IMR-90 (cell line): ENCODE measurements around the gene CSH2. TPM values are rescaled to one million over a fixed set of nuclear protein-coding genes. Genes with fewer than 3 reads are reported as not detected.

Source experiments
- ATAC-seq: fragments of 200-7000 bp; cut with Tn5 transposase; 2 replicates; pipeline ENCODE4 v1.9.1; 2020; ENCODE audit warnings: low read depth, mild to moderate bottlenecking, moderate library complexity
- BruUV-seq: library from RNA; stranded (reverse); fragments of 400-500 nt; replicated peaks from 2 replicates; lab custom pipeline; 2021; lab: Mats Ljungman, UMichigan
- CTCF ChIA-PET: fragments of 300-600 bp; formaldehyde crosslinking; extraction: SDS; loops from one replicate; lab custom pipeline; 2021; ENCODE audit warnings: antibody characterized with exemption; lab: Yijun Ruan, JAX
- POLR2A ChIA-PET: fragments of 300-600 bp; sonication (Branson Sonifier 250); formaldehyde crosslinking; loops from one replicate; lab custom pipeline; 2022; ENCODE audit warnings: antibody characterized with exemption; ENCODE audit not compliant: unreplicated experiment; lab: Charles Lee
- DNase-seq: peaks from one replicate; pipeline ENCODE4 v3.0.0; 2013
- H2AFZ ChIP-seq: replicated peaks from 2 replicates; pipeline ENCODE3; 2013; ENCODE audit warnings: low read length, mild to moderate bottlenecking; ENCODE audit not compliant: poor library complexity
- H2AK5ac ChIP-seq: 2 replicates; pipeline ENCODE4 v1.6.1; 2013; ENCODE audit warnings: low read depth, low read length, inconsistent platforms
- H2AK9ac ChIP-seq: replicated peaks from 2 replicates; pipeline ENCODE3; 2013; ENCODE audit warnings: mild to moderate bottlenecking, low read depth, low read length, moderate library complexity; ENCODE audit not compliant: poor library complexity
- H2BK120ac ChIP-seq: 2 replicates; pipeline ENCODE4 v1.6.1; 2013; ENCODE audit warnings: low read depth, low read length, inconsistent platforms
- H2BK15ac ChIP-seq: 3 replicates; pipeline ENCODE4 v1.6.1; 2013; ENCODE audit warnings: low read depth, low read length, inconsistent platforms
- H2BK20ac ChIP-seq: 2 replicates; pipeline ENCODE4 v1.6.1; 2013; ENCODE audit warnings: low read depth, mild to moderate bottlenecking, inconsistent platforms, low read length, moderate library complexity
- H2BK5ac ChIP-seq: 2 replicates; pipeline ENCODE4 v1.6.1; 2013; ENCODE audit warnings: mild to moderate bottlenecking, low read depth, low read length, inconsistent platforms; ENCODE audit not compliant: poor library complexity, severe bottlenecking
- H3K14ac ChIP-seq: replicated peaks from 2 replicates; pipeline ENCODE4 v1.6.1; 2013; ENCODE audit warnings: low read depth, low read length, inconsistent platforms
- H3K18ac ChIP-seq: 2 replicates; pipeline ENCODE4 v1.6.1; 2013; ENCODE audit warnings: low read depth, low read length, control low read depth
- H3K23ac ChIP-seq: 2 replicates; pipeline ENCODE4 v1.6.1; 2013; ENCODE audit warnings: low read depth, low read length, inconsistent platforms
- H3K27ac ChIP-seq: 2 replicates; pipeline ENCODE4 v1.5.1; 2013; ENCODE audit warnings: mild to moderate bottlenecking, control low read depth, low read length; ENCODE audit not compliant: insufficient read depth
- H3K27me3 ChIP-seq: 2 replicates; pipeline ENCODE4 v1.6.1; 2013; ENCODE audit warnings: low read length; ENCODE audit not compliant: control insufficient read depth, insufficient read depth
- H3K36me3 ChIP-seq: 2 replicates; pipeline ENCODE4 v1.6.1; 2013; ENCODE audit warnings: low read length, mixed read lengths; ENCODE audit not compliant: control insufficient read depth, insufficient read depth
- H3K4ac ChIP-seq: 2 replicates; pipeline ENCODE4 v1.6.1; 2013; ENCODE audit warnings: low read depth, low read length, inconsistent platforms
- H3K4me1 ChIP-seq: 2 replicates; pipeline ENCODE4 v1.6.1; 2013; ENCODE audit warnings: low read length, mixed read lengths; ENCODE audit not compliant: control insufficient read depth, insufficient read depth
- H3K4me2 ChIP-seq: 2 replicates; pipeline ENCODE4 v1.6.1; 2013; ENCODE audit warnings: low read depth, mild to moderate bottlenecking, control low read depth, low read length, moderate library complexity
- H3K4me3 ChIP-seq: 2 replicates; pipeline ENCODE4 v1.5.1; 2013; ENCODE audit warnings: low read depth, mild to moderate bottlenecking, control low read depth, low read length, moderate library complexity; ENCODE audit not compliant: insufficient read depth
- H3K56ac ChIP-seq: 2 replicates; pipeline ENCODE4 v1.6.1; 2013; ENCODE audit warnings: low read length, inconsistent platforms; ENCODE audit not compliant: insufficient read depth; ENCODE audit errors: extremely low read depth
- H3K79me1 ChIP-seq, 2 experiments: 2 replicates each; pipeline ENCODE4 v1.6.1; 2013; ENCODE audit warnings: low read length in 2 of 2, inconsistent platforms in 1 of 2, low read depth in 1 of 2
- H3K9ac ChIP-seq: 2 replicates; pipeline ENCODE4 v1.6.1; 2013; ENCODE audit warnings: low read depth, low read length, control low read depth
- H3K9me1 ChIP-seq: 2 replicates; pipeline ENCODE4 v1.6.1; 2013; ENCODE audit warnings: low read length, inconsistent platforms; ENCODE audit not compliant: insufficient read depth
- H3K9me3 ChIP-seq: 2 replicates; pipeline ENCODE4 v1.6.1; 2013; ENCODE audit warnings: low read length; ENCODE audit not compliant: control insufficient read depth, insufficient read depth
- H4K20me1 ChIP-seq: 2 replicates; pipeline ENCODE4 v1.6.1; 2013; ENCODE audit warnings: low read length, inconsistent platforms; ENCODE audit not compliant: insufficient read depth
- H4K5ac ChIP-seq: 2 replicates; pipeline ENCODE4 v1.6.1; 2013; ENCODE audit warnings: mild to moderate bottlenecking, low read depth, low read length, control low read depth
- H4K8ac ChIP-seq, 2 experiments: 2 replicates each; pipeline ENCODE4 v1.6.1; 2013; ENCODE audit warnings: low read depth in 2 of 2, low read length in 2 of 2, control low read depth in 1 of 2, inconsistent platforms in 1 of 2
- H4K91ac ChIP-seq: 2 replicates; pipeline ENCODE4 v1.6.1; 2013; ENCODE audit warnings: low read depth, low read length, inconsistent platforms; ENCODE audit not compliant: insufficient read depth
- BHLHE40 ChIP-seq: fragments of 150-350 bp; IDR thresholded peaks from 2 replicates; pipeline ENCODE4 v1.6.1; 2016; ENCODE audit warnings: mild to moderate bottlenecking, low read depth, low read length
- CEBPB ChIP-seq: IDR thresholded peaks from 2 replicates; pipeline ENCODE4 v1.6.1; 2012; ENCODE audit warnings: low read depth, low read length, improper control_type of control experiment
- CHD1 ChIP-seq: IDR thresholded peaks from 2 replicates; pipeline ENCODE4 v1.6.1; 2012; ENCODE audit warnings: low read depth, low read length, improper control_type of control experiment
- ELK1 ChIP-seq: fragments of 150-350 bp; IDR thresholded peaks from 2 replicates; pipeline ENCODE4 v1.6.1; 2016; ENCODE audit warnings: low read depth, mild to moderate bottlenecking, low read length, moderate library complexity, borderline replicate concordance
- FOS ChIP-seq: fragments of 150-350 bp; IDR thresholded peaks from 2 replicates; pipeline ENCODE4 v1.6.1; 2016; ENCODE audit warnings: low read depth, low read length
- MAFK ChIP-seq: IDR thresholded peaks from 2 replicates; pipeline ENCODE4 v1.6.1; 2012; ENCODE audit warnings: low read depth, low read length, improper control_type of control experiment
- MAZ ChIP-seq: IDR thresholded peaks from 2 replicates; pipeline ENCODE4 v1.6.1; 2012; ENCODE audit warnings: low read depth, mild to moderate bottlenecking, low read length, improper control_type of control experiment, moderate library complexity, borderline replicate concordance
- MXI1 ChIP-seq: IDR thresholded peaks from 2 replicates; pipeline ENCODE4 v1.6.1; 2012; ENCODE audit warnings: low read depth, mild to moderate bottlenecking, low read length, moderate library complexity, borderline replicate concordance
- NFE2L2 ChIP-seq: fragments of 150-350 bp; IDR thresholded peaks from 2 replicates; pipeline ENCODE4 v1.6.1; 2016; ENCODE audit warnings: low read depth, mild to moderate bottlenecking, low read length
- POLR2A ChIP-seq: IDR thresholded peaks from 2 replicates; pipeline ENCODE4 v1.6.1; 2012; ENCODE audit warnings: mild to moderate bottlenecking, low read depth, low read length
- RCOR1 ChIP-seq: IDR thresholded peaks from 2 replicates; pipeline ENCODE4 v1.6.1; 2012; ENCODE audit warnings: mild to moderate bottlenecking, low read length, improper control_type of control experiment; ENCODE audit not compliant: insufficient replicate concordance
- RFX5 ChIP-seq: IDR thresholded peaks from 2 replicates; pipeline ENCODE4 v1.8.0; 2012; ENCODE audit warnings: low read depth, mild to moderate bottlenecking, low read length, moderate library complexity
- SMC3 ChIP-seq: fragments of 150-350 bp; IDR thresholded peaks from 2 replicates; pipeline ENCODE4 v1.6.1; 2016; ENCODE audit warnings: low read depth, mild to moderate bottlenecking, antibody characterized with exemption, low read length, moderate library complexity
- USF2 ChIP-seq: fragments of 150-350 bp; IDR thresholded peaks from 2 replicates; pipeline ENCODE4 v1.6.1; 2017; ENCODE audit warnings: mild to moderate bottlenecking, antibody characterized with exemption, low read length, low read depth
- WGBS, 2 experiments: methylation state at CpG; one replicate each; pipeline versions ENCODE4 v1.1.5 to v1.1.7; 2013; ENCODE audit warnings: missing lambda C conversion rate in 2 of 2; ENCODE audit not compliant: insufficient read length in 1 of 2; ENCODE audit errors: extremely low coverage in 2 of 2; 5-methylcytosine and 5-hydroxymethylcytosine counted together
- dilution Hi-C: fragments of 300-500 bp; cut with HindIII; formaldehyde crosslinking; loops from one replicate; pipeline ENCODE4 v1.14.3; 2018; ENCODE audit warnings: low sequenced_read_pairs; ENCODE audit not compliant: unreplicated experiment
- in situ Hi-C: fragments of 300-500 bp; cut with MboI; formaldehyde crosslinking; loops from 3 replicates; pipeline ENCODE4 v1.14.3; 2019; ENCODE audit warnings: low sequenced_read_pairs, inconsistent platforms, mixed read lengths
- intact Hi-C: fragments of 100-400 bp; cut with micrococcal nuclease; formaldehyde crosslinking; loops from 2 replicates; pipeline ENCODE4 v1.10.0; 2022
- polyA plus RNA-seq, 3 experiments: library from polyadenylated mRNA; depleted of rRNA; stranded (reverse); fragments of >200 nt; gene quantifications; 2 replicates each; pipeline ENCODE4 v1.2.3, GENCODE V29; 2012; ENCODE audit warnings: low replicate concordance in 1 of 3
- total RNA-seq: library from RNA; depleted of rRNA; stranded (reverse); fragments of >200 nt; gene quantifications from 2 replicates; pipeline ENCODE4 v1.2.3, GENCODE V29; 2012

CSH2 gene
- total and polyA plus RNA-seq, 2 of the 4 experiments (the other 2 are of a cell fraction) = not detected

- no peak overlapping the region for H2BK120ac ChIP-seq
- no peaks in the 10 kb centered on the region for H3K9me3 ChIP-seq
- no peak overlapping the region for H2AK5ac ChIP-seq
- H2BK20ac ChIP-seq = no peak overlapping the region
- peaks cover 7% of the 10 kb centered on the region; the same call in 1 of the 2 replicates for H3K9me1 ChIP-seq
- H2AFZ ChIP-seq = no peak overlapping the region
- H3K9ac ChIP-seq = no peak overlapping the region
- no peak overlapping the region for H2AK9ac ChIP-seq
- peaks cover 1% of the 10 kb centered on the region; the same call in 1 of the 2 replicates for H3K4me1 ChIP-seq
- H3K79me1 ChIP-seq = peaks cover 37 to 76% of the 10 kb centered on the region in 2 experiments
- dilution Hi-C loops (no loop called here), intact Hi-C loops (no loop called here), in situ Hi-C loops (no loop called here)
- no peak overlapping the region for H3K4ac ChIP-seq
- H4K8ac ChIP-seq = no peak overlapping the region
- DNase-seq = no peak
- BruUV-seq = TSS peak; percentile 91
- POLR2A ChIA-PET = no interaction called here
- no peak overlapping the region for H3K14ac ChIP-seq
- H4K91ac ChIP-seq = no peak overlapping the region
- CTCF ChIA-PET = no interaction called here
- no peak overlapping the region for H4K5ac ChIP-seq
- H3K23ac ChIP-seq = no peak overlapping the region
- H3K4me2 ChIP-seq = no peak overlapping the region
- no CpG with 5 or more reads among the region's 5 CpGs for WGBS, 2 experiments
- H4K20me1 ChIP-seq = peaks cover 52% of the 10 kb centered on the region
- no peaks in the 10 kb centered on the region for H3K27me3 ChIP-seq
- peaks cover 64% of the 10 kb centered on the region for H3K36me3 ChIP-seq
- ATAC-seq = no peak
- no peak overlapping the region for H3K56ac ChIP-seq
- H3K27ac ChIP-seq = no peak overlapping the region
- H2BK15ac ChIP-seq = no peak overlapping the region
- no peak for TF ChIP-seq USF2
- TF ChIP-seq MAFK = no peak
- TF ChIP-seq FOS = no peak
- TF ChIP-seq NFE2L2 = no peak
- TF ChIP-seq POLR2A = no peak
- no peak for TF ChIP-seq ELK1
- no peak for TF ChIP-seq CHD1
- TF ChIP-seq SMC3 = no peak
- TF ChIP-seq CEBPB = no peak
- TF ChIP-seq BHLHE40 = no peak
- no peak for TF ChIP-seq MAZ
- no peak for TF ChIP-seq RCOR1
- TF ChIP-seq MXI1 = no peak
- no peak for TF ChIP-seq RFX5
- H3K4me3 ChIP-seq = no peak overlapping the region
- H2BK5ac ChIP-seq = no peak overlapping the region
- H3K18ac ChIP-seq = no peak overlapping the region
Measured at GRCh38 chr17:63830278-63830677, 43.2 kb downstream of the CSH2 start.
